Endothelial cell of umbilical vein (primary cell): ENCODE measurements around the gene PCDHB2. TPM values are rescaled to one million over a fixed set of nuclear protein-coding genes. Genes with fewer than 3 reads are reported as not detected.
"Not testable (repeated sequence)": the region's sequence is repeated elsewhere in the genome, so short reads cannot be mapped to it uniquely, and the experiment has no call there.

Source experiments
- BruUV-seq: library from RNA; stranded (reverse); fragments of 400-500 nt; replicated peaks from 2 replicates; lab custom pipeline; 2021; lab: Mats Ljungman, UMichigan
- CTCF ChIA-PET: fragments of 300-600, 350-600 bp; sonication (Branson Sonifier 250); formaldehyde crosslinking; loops from one replicate; lab custom pipeline; 2021; ENCODE audit warnings: antibody characterized with exemption, inconsistent platforms; lab: Charles Lee
- POLR2A ChIA-PET: fragments of 300-600, 350-600 bp; sonication (Branson Sonifier 250); formaldehyde crosslinking; loops from one replicate; lab custom pipeline; 2021; ENCODE audit warnings: antibody characterized with exemption, inconsistent platforms; lab: Charles Lee
- DNase-seq: peaks from one replicate; pipeline ENCODE4 v3.0.0-alpha.2; 2011; ENCODE audit warnings: low read depth, low spot score
- FAIRE-seq: peaks from 2 replicates; lab custom pipeline; 2011; peaks lifted over from hg19 to GRCh38; lab: Jason Lieb, UNC
- H2AFZ ChIP-seq: 2 replicates; pipeline ENCODE4 v1.6.0; 2012; ENCODE audit warnings: low read depth, low read length, control low read depth, inconsistent platforms
- H3K27ac ChIP-seq: 2 replicates; pipeline ENCODE4 v1.5.1; 2011; ENCODE audit warnings: low read depth, mild to moderate bottlenecking, control low read depth, low read length, moderate library complexity; ENCODE audit not compliant: insufficient read depth
- H3K27me3 ChIP-seq, 2 experiments: 2 replicates each; pipeline versions ENCODE4 v1.6.0 to v1.6.1; 2011; ENCODE audit warnings: low read length in 2 of 2, mixed read lengths in 1 of 2; ENCODE audit not compliant: control insufficient read depth in 2 of 2, insufficient read depth in 2 of 2
- H3K36me3 ChIP-seq, 2 experiments: 2 replicates in 1 of 2; 3 replicates in 1 of 2; pipeline ENCODE4 v1.5.1; 2011; ENCODE audit warnings: low read length in 2 of 2, mild to moderate bottlenecking in 1 of 2, moderate library complexity in 1 of 2; ENCODE audit not compliant: control insufficient read depth in 2 of 2, insufficient read depth in 2 of 2; ENCODE audit errors: extremely low read depth in 1 of 2
- H3K4me1 ChIP-seq: 3 replicates; pipeline ENCODE4 v1.5.1; 2011; ENCODE audit warnings: mild to moderate bottlenecking, low read length; ENCODE audit not compliant: control insufficient read depth, insufficient read depth; ENCODE audit errors: extremely low read depth
- H3K4me2 ChIP-seq: 2 replicates; pipeline ENCODE4 v1.6.1; 2011; ENCODE audit warnings: low read length, control low read depth, mixed read lengths; ENCODE audit not compliant: insufficient read depth
- H3K4me3 ChIP-seq, 3 experiments: fragments of 200-600 bp in 1 of 3; sonication (generic), shearing (Covaris generic) in 1 of 3; replicated peaks in 1 of 3; 2 replicates each; pipeline ENCODE4 v1.5.1; 2011 to 2016; ENCODE audit warnings: control low read depth in 3 of 3, low read length in 3 of 3, mild to moderate bottlenecking in 2 of 3, inconsistent platforms in 1 of 3, low read depth in 1 of 3, moderate library complexity in 1 of 3; ENCODE audit not compliant: insufficient read depth in 1 of 3
- H3K79me2 ChIP-seq: 2 replicates; pipeline ENCODE4 v1.6.0; 2012; ENCODE audit warnings: low read length, inconsistent platforms; ENCODE audit not compliant: control insufficient read depth, insufficient read depth
- H3K9ac ChIP-seq: replicated peaks from 2 replicates; pipeline ENCODE3; 2011; ENCODE audit warnings: low read length, control low read depth; ENCODE audit not compliant: insufficient read depth; ENCODE audit errors: extremely low read depth
- H3K9me1 ChIP-seq: replicated peaks from 3 replicates; pipeline ENCODE4 v1.6.0; 2011; ENCODE audit warnings: mild to moderate bottlenecking, low read length; ENCODE audit not compliant: control insufficient read depth, insufficient read depth; ENCODE audit errors: extremely low read depth
- H3K9me3 ChIP-seq: replicated peaks from 2 replicates; pipeline ENCODE4 v1.5.1; 2012; ENCODE audit warnings: low read length, inconsistent platforms; ENCODE audit not compliant: control insufficient read depth, insufficient read depth
- H4K20me1 ChIP-seq: replicated peaks from 2 replicates; pipeline ENCODE3; 2011; ENCODE audit warnings: mild to moderate bottlenecking, low read length; ENCODE audit not compliant: control insufficient read depth, insufficient read depth; ENCODE audit errors: extremely low read depth
- CTCF ChIP-seq, 2 donors: IDR thresholded peaks; 1 replicate in 1 of 2; 2 replicates in 1 of 2; pipeline ENCODE4 v1.5.1; 2011; ENCODE audit warnings: low read length in 2 of 2, mild to moderate bottlenecking in 2 of 2, moderate library complexity in 2 of 2, control low read depth in 1 of 2, inconsistent platforms in 1 of 2, low read depth in 1 of 2; ENCODE audit not compliant: insufficient read depth in 1 of 2; ENCODE audit errors: extremely low read depth in 1 of 2
- EZH2 ChIP-seq: IDR thresholded peaks from 2 replicates; pipeline ENCODE4 v1.6.1; 2012; ENCODE audit warnings: borderline replicate concordance, low read depth, mild to moderate bottlenecking, moderate library complexity, low read length, inconsistent platforms; ENCODE audit not compliant: severe bottlenecking
- FOS ChIP-seq: IDR thresholded peaks from 2 replicates; pipeline ENCODE4 v1.6.1; 2011; ENCODE audit warnings: mild to moderate bottlenecking, low read length, moderate library complexity, borderline replicate concordance; ENCODE audit not compliant: insufficient read depth
- MYC ChIP-seq: IDR thresholded peaks from one replicate; pipeline ENCODE4 v1.6.1; 2011; ENCODE audit warnings: mild to moderate bottlenecking, low read depth, low read length
- POLR2A ChIP-seq: IDR thresholded peaks from 2 replicates; pipeline ENCODE4 v1.6.1; 2012; ENCODE audit warnings: low read depth, mild to moderate bottlenecking, control low read depth, low read length
- POLR2AphosphoS5 ChIP-seq: IDR thresholded peaks from 2 replicates; pipeline ENCODE4 v1.6.1; 2012; ENCODE audit warnings: low read depth, mild to moderate bottlenecking, control low read depth, low read length, moderate library complexity; ENCODE audit not compliant: insufficient read depth
- dilution Hi-C: fragments of 300-500 bp; cut with MboI; formaldehyde crosslinking; loops from one replicate; pipeline ENCODE4 v1.15.0; 2019; ENCODE audit warnings: low sequenced_read_pairs; ENCODE audit not compliant: extremely low pct_ligation_motif_present
- intact Hi-C: fragments of 100-400 bp; cut with micrococcal nuclease; formaldehyde crosslinking; loops from one replicate; pipeline ENCODE4 v1.10.0; 2022
- polyA plus RNA-seq, 4 experiments: library from polyadenylated mRNA; depleted of rRNA in 3 of 4; stranded (reverse) in 3 of 4; unstranded in 1 of 4; fragments of >200 nt; gene quantifications; 2 replicates each; pipeline versions ENCODE4 v1.2.1 to v1.2.3, GENCODE V29; 2011 to 2012; ENCODE audit warnings: missing spikeins in 1 of 4
- total RNA-seq: library from RNA; stranded (reverse); gene quantifications from 2 replicates; pipeline ENCODE4 v1.2.3, GENCODE V29; 2021

PCDHB2 gene
- total and polyA plus RNA-seq, 2 donors (not counting 3 experiments of a cell fraction or from before 2014, with no cell fraction given), result 0.40 to 0.58 TPM

DNA sequence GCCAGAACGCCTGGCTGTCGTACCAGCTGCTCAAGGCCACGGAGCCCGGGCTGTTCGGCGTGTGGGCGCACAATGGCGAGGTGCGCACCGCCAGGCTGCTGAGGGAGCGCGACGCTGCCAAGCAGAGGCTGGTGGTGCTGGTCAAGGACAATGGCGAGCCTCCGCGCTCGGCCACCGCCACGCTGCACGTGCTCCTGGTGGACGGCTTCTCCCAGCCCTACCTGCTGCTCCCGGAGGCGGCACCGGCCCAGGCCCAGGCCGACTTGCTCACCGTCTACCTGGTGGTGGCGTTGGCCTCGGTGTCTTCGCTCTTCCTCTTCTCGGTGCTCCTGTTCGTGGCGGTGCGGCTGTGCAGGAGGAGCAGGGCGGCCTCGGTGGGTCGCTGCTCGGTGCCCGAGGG, 2.2 kb downstream of the PCDHB2 start:
- H3K4me1 ChIP-seq, H3K36me3 ChIP-seq, H3K27me3 ChIP-seq, intact Hi-C loops, CTCF ChIA-PET, H2AFZ ChIP-seq, H3K4me3 ChIP-seq, H3K9ac ChIP-seq, H3K27ac ChIP-seq, dilution Hi-C loops, H3K4me2 ChIP-seq, POLR2A ChIA-PET, FAIRE-seq, DNase-seq, H4K20me1 ChIP-seq, BruUV-seq, H3K9me3 ChIP-seq, H3K79me2 ChIP-seq, H3K9me1 ChIP-seq: not testable (repeated sequence)

- Histone ChIP-seq H2AFZ (no peak within 1 kb of the TSS), H3K4me2 (no peak within 1 kb of the TSS), H3K9me3 (no peaks in the 10 kb centered on the region), H3K4me1 (no peaks in the 10 kb centered on the region), H3K79me2 (no peaks in the 10 kb centered on the region), H3K27ac (no peak within 1 kb of the TSS), H3K9me1 (no peaks in the 10 kb centered on the region), H3K4me3 (no peak within 1 kb of the TSS), H3K9ac (no peak within 1 kb of the TSS), H3K27me3 (peaks cover 0 to 1% of the 10 kb centered on the region in 2 experiments), H3K36me3 (no peaks in the 10 kb centered on the region), H4K20me1 (no peaks in the 10 kb centered on the region)
- FAIRE-seq, result no peak
- ChIA-PET POLR2A (no interaction called here), CTCF (no interaction called here)
- dilution Hi-C loops, result no loop called here
- intact Hi-C loops, result no loop called here
- no TSS peak for BruUV-seq
- no peak for TF ChIP-seq POLR2AphosphoS5
- TF ChIP-seq EZH2, result no peak
- TF ChIP-seq FOS, result no peak
- TF ChIP-seq CTCF (IDR thresholded peaks at IDR 0.05; ENCODE audit: extremely low read depth in 1 of 2, insufficient read depth in 1 of 2, low read depth in 1 of 2, low read length in 2 of 2), result peak; percentile 14 to 17
- no peak for TF ChIP-seq POLR2A
- no peak for TF ChIP-seq MYC
- DNase-seq, result peak; percentile 21
These were observed 5.9 kb downstream of the PCDHB2 start, which contains the start of gene PCDHB3 for GRCh38 chr5:141100243-141100805. PCDHB3 (plus strand) TSS chr5:141100473; CDS start chr5:141100650, 177 bp downstream.
